Measurements from ENCODE around the gene ARHGEF40.

- no peak for TF ChIP-seq BHLHE40 (IDR thresholded peaks at IDR 0.05; ENCODE audit: low read depth, low read length)
- no peak for TF ChIP-seq EP300 (IDR thresholded peaks at IDR 0.05)
- TF ChIP-seq, protein P1, sequence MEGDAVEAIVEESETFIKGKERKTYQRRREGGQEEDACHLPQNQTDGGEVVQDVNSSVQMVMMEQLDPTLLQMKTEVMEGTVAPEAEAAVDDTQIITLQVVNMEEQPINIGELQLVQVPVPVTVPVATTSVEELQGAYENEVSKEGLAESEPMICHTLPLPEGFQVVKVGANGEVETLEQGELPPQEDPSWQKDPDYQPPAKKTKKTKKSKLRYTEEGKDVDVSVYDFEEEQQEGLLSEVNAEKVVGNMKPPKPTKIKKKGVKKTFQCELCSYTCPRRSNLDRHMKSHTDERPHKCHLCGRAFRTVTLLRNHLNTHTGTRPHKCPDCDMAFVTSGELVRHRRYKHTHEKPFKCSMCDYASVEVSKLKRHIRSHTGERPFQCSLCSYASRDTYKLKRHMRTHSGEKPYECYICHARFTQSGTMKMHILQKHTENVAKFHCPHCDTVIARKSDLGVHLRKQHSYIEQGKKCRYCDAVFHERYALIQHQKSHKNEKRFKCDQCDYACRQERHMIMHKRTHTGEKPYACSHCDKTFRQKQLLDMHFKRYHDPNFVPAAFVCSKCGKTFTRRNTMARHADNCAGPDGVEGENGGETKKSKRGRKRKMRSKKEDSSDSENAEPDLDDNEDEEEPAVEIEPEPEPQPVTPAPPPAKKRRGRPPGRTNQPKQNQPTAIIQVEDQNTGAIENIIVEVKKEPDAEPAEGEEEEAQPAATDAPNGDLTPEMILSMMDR (IDR thresholded peaks at IDR 0.05): no peak
- no peak for TF ChIP-seq SMC3 (IDR thresholded peaks at IDR 0.05)
- no peak for TF ChIP-seq ZNF302 (CRISPR knock-in tag; IDR thresholded peaks at IDR 0.05)
- no peak for TF ChIP-seq JUNB (IDR thresholded peaks at IDR 0.05)
- no peak for TF ChIP-seq RAD21 (conservative IDR thresholded peaks at IDR 0.05 in 1 of 2, IDR thresholded peaks at IDR 0.05 in 1 of 2)
- no peak for TF ChIP-seq ZFP36 (IDR thresholded peaks at IDR 0.05; ENCODE audit: borderline replicate concordance, partially characterized antibody)
- no peak for TF ChIP-seq REST (IDR thresholded peaks at IDR 0.05)
Observed at GRCh38 chr14:21096438-21096837, 26.3 kb downstream of the ARHGEF40 start.

Measured in A549 (cell line).